HG03103 (cell line): Measurements from ENCODE around the gene PAX9.

Experiments used
- ATAC-seq: cut with Tn5 transposase; IDR thresholded peaks from one replicate; pipeline ENCODE4 v1.9.1; 2021; ENCODE audit warnings: low read depth; ENCODE audit not compliant: unreplicated experiment

PAX9 gene

DNA sequence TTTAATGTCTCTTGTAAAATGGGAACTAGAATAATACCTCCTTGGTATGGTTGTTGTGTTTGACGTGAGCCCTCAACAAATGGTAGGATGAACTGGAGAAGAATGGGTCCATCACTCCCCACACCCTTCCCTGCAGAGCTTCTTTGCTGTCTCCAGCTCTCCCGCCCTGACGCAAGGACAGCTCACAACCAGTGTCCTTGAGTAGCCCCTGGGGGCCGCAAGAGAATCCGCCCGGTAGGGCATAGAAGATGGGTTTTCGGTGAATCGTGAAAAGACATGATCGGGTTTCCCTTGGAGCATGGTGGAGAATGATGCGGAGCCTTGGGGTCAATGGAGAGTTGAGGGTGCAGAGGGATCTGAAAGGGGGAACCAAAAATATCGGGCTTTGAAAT, 6.1 kb upstream of the PAX9 start:
- ATAC-seq = no peak

DNA sequence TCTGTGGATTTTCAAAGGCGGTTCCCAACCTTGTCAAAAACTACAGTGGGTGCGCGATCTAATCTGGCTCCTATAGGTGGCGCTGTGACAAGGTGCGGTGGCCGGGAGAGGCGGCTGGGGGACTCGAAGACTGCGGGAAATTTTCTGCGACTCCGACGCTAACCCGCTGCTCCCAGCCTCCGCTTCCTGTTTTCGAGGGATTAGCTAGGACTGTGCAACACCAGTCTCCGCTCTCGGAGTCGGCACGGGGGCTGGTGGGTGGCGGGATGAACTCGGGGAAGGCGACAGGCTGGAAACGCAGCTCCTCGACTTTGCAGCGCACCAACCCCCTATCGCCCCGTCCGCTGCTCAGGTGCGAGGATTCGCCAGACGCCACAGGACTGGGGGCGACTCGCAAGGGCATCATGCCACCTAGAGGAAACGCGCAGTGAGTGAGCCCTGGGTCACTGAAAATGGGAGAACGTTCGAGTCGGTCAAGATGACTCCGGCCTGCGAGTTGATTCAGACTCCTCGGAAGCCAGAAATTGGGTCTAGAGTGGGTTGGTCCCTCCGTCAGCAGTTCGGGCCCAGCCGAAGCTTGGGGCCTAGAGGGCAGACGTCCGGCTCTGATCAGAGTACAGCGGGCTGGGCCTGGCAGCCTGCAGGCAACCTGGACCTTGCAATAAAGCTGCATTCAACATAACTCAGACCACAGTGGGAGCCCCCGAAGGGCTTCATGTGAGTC, 5.5 kb upstream of the PAX9 start:
- no peak for ATAC-seq

DNA sequence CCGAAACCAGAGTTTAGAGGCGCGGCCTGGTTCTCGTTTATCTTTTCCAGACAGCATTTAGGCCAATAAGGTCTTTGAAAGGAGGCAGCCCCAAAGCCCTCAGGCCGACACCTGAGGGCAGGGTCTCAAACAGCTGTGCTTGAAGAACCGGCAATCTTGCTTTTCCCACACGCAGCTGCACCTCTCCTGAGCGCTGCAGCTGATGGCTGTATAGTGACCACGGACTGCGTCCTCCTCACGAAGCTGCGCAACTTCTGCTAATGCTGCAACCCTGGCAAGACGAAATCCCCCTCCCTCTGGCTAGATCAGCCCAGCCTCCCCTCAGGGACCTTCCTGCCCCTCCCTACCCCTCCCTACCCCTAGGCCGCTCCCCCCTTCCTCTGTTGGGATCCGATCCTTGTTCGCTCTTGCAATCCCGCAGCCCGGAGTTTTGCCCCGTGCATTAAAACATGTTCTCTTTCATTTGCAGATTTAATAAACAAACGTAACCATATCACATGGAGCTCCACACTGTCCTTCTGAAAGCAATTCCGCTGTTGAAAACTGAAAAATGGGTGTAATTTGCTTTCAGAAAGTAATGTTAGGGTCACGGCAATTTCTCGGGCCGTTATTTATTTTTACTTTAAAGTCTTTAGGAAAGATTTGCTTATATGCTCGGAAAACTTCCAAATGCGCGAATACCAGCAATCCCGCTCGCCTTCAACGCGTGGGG, 4.8 kb upstream of the PAX9 start:
- ATAC-seq = no peak

DNA sequence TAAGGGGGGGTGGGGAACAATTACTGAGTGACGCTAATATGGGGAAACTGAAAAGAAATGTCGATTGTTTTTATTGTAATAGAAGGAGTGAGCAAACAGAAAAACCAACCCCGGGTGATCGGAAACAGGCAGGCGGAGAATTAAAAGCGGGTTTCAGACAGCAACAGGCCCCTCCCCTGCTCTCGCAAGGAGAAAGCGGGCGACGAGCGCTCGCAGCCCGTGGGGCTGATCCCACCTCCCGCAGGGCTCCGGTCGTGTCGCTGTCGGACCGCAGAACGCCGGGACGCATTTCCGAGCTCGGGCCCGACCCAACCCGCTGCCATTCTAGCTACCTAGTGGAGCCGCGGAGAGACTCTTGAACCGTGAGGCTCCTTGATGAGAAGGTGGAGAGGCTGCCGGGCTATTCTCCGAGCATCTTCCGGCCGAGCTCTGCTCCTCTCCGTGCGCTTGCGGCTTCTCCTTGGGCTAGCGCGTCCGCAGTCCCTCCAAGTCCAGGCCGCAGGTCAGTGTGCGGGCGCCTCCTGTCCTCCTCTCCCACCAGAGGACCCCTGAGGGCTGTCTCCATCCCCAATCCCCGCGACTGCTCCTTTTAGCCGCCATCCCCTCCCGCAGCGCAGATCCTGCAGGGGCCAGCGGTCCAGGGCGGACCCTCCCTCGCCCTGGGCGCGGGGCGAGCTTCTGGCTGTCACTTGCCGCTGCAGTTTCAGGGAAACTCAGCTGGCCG, 4.1 kb upstream of the PAX9 start:
- ATAC-seq = no peak

DNA sequence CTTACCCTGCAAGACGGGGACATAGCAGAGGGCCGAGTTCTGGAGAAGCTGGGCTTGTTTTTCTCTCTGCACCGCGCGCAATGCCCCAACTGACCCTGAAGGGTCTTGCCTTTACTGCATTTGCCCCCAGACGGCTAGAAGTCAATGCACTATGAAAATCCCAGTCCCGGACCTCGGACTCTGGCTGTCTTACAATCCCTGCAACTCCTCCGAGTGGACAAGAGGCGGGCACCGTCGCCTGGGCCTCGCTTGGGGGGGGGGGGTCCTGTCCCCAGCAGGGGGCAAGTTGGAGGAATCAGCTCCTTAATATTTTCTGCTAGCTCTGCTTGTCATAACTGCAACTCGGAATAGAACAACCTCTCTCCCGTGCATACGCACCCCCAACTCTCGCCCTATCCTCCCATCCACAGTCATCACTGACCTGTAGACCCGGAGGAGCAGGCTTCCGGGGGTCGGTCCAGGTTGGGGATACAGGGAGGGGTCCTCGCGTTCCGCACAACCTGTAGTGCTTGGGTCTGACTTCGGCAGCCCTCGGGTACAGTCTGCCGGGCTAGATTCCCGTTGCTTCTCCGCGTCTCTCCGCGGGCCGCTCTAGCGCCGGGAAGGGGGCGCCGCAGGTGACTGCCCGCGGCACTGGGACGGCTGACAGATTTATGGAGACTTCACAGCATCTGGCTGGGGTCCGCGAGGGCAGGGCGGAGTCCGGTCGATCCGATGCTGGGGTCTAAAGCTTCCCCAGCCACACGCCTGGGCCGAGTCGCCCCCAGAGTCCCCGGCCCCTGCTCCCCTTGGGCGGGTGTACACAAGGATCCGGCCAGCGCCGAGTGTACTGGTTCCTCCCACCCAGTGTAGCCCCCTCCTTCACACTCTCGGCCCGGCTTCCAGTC, 3.3 kb upstream of the PAX9 start:
- ATAC-seq = no peak

DNA sequence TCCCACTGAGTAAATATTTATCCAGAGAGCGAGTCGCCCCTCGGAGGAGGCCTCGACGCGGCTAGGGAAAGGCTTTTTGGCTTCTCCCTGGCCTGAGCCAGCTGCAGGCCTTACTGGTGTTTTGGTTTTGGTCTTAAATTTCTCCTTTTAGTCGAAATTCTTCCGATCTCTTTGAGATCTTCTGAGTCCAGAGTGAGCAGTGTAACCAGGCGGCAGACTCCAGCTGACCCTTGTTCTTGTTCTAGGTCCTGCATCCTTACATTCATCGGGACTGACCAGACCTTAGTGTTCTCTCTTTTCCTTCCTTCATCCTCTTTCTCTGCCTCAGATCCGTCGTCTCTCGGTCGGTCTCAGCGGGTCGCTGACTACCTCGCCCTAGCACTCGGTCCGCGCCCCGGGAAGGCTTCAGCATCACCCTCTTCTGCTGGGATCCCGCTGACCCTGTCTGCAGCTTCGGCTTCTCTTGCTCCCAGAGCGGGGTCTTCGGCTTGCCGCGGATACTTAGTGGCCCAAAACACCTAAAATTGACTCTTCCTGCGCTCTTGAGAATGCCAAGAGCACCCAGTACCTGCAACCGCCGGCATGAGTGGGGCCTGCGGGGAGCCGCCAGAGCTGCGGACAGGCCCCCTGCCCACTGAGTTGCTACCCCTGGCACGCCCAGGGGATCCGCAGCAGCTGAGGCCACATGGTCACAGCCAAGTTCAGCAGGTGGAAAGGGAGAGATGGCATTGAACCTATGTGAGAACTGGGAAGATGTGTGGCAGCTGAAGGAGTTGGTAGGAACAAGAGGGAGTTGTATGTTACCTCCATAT, 2.4 kb upstream of the PAX9 start:
- no peak for ATAC-seq

DNA sequence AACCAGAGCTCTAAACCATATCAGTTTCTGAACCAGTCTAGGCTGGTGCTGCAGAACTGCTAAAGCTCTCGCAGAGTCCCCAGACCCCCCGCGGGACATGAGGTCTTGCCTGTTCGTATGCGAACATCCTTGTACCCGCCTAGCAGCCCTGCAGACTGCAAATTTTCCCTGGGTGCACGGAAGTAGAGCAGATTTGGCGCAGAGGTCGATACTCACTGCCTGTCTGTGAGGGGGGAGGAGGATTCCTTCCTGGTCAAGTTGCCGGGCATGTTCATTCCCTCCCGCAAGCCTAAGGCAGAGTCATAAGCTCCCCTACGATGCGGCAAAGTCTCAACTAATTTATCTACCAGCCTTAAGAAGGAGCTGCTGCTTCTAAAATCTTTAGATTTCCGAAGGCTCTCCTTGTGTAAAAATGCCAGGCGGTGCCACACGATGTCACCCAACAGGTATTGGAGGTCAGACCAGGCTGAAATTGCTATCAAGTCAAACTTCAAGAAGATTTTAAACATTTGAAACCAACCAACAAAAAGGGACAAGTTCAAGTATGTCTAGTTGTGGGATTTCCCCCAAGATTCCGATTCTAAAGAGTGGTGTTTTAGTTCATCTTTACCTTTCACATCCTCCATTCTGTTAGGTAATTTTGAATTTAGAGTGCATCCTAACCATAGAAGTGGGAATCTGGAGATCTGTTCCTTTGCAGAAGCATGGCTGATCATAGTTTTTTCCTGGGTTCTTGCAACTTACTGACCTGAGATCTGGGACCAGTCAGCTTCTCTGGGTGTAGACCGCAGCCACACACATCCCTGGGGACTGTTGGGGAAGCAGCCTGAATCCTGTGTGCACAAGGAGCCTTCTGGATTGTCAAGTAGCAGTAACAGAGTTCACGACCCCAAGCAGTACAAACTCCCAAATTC, 1.6 kb upstream of the PAX9 start:
- ATAC-seq = no peak

DNA sequence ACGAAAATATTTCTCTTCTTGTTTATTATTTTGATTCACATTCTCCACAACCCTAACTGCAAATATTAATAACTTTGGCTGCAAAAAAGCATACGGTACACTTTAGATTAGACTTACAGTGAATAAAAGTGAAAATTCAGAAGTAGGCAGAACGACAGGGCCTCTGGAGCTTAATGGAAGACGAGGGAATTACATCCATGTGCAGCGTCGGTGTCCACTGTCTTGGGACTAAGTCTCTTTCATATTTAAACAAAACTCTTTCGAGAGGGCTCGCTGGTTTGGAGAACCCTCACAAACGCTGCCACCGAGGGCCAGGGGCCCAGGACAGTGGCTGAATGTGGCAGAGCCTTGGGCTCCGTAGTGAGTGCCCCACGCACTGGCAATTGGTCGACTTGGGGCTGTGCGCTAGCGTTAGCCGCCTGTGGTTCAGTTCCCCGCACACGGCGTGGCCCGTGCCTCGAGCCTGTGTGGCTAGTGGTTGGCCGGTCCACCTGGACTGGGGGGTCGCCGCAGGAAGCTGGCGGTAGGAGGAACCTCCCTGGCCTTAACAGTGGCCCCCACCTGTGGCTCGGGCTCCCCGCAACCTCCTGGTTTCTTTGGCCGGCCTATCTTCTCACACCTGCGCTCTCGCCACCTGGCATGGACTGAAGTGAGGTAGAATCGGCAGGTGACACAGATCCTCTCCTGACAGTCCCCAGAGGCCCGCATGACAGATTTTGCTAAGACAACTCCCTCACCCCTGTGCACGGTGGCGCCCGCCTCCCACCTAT, 739 bp upstream of the PAX9 start:
- no peak for ATAC-seq

DNA sequence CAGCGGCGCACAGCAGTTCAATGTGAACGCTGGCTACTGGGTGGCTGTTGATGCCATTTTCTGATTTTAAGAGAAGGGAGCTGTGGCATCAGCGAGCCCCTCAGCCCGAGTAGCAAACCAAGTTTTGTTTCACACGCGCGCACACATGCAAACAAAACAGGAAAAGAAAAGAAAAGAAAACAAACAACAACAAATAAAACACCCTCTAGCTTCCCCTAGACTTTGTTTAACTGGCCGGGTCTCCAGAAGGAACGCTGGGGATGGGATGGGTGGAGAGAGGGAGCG, 540 bp downstream of the PAX9 start:
- no peak for ATAC-seq

DNA sequence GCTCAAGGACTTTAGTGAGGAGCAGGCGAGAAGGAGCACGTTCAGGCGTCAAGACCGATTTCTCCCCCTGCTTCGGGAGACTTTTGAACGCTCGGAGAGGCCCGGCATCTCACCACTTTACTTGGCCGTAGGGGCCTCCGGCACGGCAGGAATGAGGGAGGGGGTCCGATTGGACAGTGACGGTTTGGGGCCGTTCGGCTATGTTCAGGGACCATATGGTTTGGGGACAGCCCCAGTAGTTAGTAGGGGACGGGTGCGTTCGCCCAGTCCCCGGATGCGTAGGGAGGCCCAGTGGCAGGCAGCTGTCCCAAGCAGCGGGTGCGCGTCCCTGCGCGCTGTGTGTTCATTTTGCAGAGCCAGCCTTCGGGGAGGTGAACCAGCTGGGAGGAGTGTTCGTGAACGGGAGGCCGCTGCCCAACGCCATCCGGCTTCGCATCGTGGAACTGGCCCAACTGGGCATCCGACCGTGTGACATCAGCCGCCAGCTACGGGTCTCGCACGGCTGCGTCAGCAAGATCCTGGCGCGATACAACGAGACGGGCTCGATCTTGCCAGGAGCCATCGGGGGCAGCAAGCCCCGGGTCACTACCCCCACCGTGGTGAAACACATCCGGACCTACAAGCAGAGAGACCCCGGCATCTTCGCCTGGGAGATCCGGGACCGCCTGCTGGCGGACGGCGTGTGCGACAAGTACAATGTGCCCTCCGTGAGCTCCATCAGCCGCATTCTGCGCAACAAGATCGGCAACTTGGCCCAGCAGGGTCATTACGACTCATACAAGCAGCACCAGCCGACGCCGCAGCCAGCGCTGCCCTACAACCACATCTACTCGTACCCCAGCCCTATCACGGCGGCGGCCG, 1.1 kb downstream of the PAX9 start:
- no peak for ATAC-seq

DNA sequence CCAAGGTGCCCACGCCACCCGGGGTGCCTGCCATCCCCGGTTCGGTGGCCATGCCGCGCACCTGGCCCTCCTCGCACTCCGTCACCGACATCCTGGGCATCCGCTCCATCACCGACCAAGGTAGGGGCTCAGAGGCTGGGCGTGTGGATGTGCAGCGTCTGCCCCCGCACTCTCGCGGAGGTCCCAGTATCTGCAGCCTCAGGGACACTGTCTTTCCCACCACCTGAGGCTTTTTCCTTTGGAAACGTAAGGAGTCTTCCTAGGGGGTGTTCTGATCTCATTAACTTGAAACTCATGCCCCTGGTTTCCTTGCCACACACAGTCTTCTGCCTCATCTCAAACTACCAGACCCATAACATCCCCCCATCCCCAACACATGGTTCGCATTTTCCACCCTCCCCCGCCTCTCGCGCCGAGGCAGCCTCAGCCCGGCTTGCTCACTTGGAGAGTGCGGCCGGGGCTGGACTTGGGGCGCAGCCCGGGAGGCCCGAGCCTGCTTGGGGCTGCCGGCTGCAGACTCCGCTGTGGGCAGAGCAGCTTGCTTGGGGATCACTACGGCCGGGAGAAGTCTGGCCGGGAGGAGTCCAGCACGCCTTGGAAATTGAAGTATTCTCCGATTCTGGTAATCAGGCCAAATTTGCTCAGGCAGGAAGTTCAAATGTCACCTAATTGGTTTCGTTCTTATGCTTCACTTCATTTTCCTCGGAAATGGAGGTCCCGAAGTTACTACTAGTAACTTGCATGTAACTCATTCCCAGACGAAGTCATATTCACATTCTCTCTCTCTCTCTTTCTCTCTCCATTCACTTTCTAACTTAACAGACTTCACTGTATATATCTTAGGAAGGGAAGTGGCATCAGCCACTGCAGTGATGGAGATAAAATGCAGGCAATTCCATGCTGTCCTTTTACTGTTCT, 2.0 kb downstream of the PAX9 start:
- ATAC-seq = no peak

DNA sequence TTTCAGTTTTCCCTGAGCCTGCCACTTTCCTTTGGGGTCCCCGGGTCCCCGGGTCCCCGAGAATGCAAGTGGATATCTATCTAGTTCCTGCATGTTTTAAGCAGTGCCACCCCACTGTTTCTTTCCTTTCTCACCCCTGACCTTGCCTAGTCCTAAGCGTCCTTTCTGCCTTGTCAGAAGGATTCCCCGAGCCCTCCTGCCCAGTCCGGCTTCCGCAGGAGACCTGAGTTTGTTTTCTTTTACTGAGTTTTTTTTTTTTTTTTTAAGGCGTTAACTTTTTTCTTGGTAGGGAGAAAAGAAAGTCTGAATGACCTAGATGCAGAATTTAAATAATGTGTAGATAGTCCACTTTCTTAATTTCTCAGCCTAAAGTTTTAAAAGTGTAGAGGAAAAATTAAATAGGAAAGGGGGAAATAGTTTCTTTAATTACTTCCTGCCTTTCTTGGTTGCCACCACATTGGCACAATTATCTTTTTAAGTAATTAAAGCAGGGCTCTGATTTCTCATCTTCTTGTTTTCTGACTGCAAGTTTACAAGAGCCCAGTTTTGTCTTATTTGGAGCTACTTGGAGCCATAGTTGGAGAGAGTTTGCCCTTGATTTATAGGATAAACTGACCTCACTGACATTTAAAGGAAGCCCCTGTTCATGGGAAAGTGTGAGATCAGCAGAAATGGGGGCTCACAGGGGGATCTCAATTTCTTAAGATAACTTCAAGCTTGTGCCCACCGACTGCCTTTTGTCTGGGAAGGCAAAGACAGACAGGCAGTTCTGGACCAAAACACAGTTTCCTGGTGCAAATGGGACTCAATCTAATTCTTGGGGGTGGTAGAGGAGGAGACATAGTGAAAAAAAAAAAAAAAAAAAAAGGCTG, 2.9 kb downstream of the PAX9 start:
- ATAC-seq = no peak

DNA sequence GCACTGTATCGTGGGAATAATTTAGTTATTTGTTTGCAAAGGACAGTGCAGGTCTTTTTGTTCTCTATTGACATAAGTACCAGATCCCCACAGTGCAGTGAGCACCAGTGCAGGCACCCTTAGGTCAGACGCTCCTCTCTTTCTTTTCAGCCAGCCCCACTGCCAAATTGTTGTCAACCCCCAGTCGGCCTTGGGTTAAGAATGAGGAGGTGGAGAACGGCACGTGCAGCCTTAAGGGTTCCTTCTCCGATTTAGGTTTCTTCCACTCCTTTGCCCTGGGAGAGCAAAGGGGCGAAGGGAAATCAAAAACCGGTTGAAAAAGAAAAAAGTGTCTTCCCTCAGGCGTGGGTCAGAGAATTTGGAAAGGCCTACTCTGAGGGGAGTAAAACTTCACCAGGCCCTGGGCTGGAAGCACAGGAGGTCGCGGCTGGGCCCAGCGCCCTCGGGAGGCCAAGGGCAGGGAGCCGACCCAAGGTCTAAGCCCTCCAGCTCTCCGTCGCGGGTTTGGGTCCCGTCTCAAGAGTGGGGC, 4.3 kb downstream of the PAX9 start:
- ATAC-seq = no peak

DNA sequence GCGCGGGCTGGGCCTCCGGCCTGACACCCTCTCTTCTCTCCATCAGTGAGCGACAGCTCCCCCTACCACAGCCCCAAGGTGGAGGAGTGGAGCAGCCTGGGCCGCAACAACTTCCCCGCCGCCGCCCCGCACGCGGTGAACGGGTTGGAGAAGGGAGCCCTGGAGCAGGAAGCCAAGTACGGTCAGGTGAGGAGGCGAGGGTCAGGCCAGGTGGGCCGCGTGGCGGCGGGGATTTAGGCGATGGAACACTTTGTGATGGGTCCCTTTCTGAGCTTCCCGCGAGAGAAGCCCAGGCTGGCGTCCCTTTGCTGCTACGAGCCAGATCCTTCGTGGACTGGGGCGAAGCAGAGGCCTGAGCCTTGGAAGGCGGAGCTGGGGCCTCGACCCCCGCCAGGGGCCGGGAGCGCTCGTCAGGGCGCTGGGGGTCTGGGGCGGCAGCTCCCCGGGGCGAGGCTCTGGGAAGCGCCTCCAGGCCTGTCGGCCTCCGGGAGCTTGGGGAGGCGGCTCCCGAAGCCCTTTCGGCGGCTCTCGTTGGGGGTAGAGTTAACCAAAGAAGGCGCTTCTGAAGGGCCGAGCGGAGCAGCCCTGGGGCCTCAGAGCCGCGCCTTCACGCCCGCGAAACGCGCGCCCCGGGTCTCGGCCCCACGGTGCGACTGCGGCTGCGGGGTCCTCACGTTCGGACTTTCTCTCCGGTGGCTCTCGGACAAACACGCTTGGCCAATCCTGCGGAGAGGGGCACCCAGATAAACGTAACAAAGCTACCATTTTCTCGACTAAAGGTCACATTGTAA, 5.0 kb downstream of the PAX9 start:
- ATAC-seq = no peak
